HG02571 (cell line): ENCODE measurements around the gene RANBP1.

ENCODE experiments used
- ATAC-seq: cut with Tn5 transposase; IDR thresholded peaks from one replicate; pipeline ENCODE4 v1.9.1; 2021; ENCODE audit warnings: mild to moderate bottlenecking, moderate library complexity; ENCODE audit not compliant: unreplicated experiment

RANBP1 gene

DNA sequence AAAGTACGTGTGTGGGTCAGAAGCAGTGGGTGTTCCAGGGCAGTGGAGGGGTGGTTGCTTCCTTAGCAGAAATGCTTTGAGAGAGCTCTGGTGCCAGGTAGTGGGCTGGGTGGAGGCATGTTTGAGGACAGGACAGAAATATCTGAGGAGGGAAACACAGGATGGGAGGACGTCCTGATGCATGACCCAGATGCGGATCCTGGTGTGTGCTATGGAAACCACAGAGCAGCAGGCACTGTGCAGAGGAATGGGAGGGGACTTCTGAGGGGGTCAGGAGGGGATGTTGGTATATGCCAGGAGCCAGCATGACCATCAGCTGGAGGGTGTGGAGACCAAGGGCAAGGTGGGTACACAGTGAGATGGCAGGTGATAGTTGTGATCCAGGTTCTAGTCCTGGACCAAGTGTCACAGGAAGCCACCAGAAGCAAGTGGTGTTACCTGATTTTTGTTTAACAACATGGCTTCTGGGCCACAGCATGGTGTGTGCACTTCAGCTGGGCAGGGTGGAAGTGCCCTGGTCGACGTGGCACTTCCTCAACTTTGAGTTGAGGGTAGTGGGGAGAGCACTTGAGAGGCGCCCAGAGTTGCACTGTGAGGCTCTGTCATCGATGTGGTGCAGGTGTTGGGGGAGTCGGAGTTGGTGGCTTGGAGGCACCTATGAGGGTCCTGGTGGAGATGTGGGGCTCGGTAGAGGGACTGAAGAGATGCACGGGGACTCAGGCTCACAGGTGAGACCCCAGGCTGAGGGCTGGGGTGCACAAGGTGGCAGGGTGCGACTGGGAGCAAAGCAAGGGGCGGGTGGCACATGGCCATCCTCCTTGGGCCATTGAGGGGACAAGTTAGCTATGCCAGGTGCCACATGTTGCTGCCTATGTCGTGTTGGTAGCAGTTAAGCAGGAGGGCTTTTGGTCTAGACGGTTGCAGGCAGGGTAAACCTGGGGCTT, 28.3 kb upstream of the RANBP1 start:
- ATAC-seq = no peak

DNA sequence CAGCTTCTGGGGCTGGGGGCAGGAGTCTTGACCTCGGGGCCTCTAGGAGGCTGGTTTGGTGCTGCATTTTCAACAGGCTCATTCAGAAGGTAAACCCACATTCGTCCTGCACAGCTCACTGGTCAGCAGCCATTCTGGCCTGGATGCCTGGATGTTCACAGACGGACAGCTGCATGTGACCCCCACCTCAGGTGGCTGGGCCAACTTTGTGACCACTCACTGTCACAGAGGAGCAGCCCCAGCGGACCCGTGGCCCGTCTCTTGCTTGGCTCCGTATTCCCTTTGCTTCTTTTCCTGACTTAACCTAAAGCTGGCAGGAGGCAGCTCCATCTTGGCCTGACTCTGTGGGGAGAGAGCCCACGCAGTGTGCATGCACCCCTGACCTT, 27.6 kb upstream of the RANBP1 start:
- no peak for ATAC-seq

DNA sequence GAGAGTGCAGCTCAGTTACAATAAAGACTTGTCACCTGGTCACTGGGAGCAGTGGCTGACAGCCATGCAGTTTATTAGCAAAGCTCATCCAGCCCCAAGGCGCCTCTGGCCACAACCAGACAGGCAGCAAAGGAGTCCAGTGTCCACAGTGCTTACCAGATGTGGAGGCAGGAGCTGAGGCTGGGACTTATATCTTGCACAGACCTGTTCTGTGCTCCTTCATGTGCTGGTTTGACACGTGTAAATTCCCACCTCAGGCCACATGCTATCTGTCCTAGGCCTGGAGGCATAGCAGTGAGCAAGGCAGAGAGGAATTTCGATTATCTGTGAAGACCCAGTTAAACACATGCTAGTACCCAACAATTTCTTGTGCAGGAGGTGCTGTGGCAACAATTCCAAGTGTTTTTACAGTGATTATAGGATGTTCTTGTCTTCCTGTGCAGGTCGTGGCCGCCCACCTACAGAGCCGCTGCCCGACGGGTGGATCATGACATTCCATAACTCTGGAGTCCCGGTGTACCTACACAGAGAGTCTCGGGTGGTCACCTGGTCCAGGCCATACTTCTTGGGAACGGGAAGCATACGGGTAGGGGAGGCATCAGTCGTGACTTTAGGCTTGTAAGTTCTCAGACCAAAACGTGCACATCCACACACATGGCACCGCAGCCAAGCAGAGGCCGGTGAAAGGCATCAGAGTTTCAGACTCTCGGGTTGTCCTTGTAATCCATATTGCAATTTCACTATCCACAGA, 26.5 kb upstream of the RANBP1 start:
- no peak for ATAC-seq

DNA sequence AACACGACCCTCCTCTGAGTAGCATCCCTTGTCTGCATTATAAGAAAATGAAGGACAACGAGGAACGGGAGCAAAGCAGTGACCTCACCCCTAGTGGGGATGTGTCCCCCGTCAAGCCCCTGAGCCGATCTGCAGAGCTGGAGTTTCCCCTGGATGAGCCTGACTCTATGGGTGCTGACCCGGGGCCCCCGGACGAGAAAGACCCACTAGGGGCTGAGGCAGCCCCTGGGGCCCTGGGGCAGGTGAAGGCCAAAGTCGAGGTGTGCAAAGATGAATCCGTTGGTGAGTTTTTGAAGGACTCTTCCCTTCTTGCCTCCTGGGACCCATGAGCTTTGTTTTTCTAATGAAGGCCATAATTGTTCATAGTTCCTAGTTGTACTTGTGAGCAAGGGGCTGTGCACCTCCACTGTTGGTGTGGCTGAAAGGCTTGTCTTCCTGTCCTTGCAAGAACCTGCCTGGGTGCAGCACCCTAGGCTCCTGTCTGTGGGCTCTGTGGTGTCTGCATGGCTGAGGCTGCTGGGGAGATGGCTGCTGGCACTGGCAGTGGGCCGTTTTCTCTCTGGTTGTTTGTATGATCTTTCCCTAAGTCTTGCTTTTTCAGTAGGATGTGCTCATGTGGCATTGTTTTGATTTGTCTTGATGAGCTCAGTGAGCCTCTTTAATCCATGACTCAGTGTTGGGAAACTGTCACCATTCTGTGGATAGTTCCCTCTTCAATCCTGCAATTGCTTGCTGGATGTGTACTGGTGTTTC, 25.8 kb upstream of the RANBP1 start:
- ATAC-seq = no peak

DNA sequence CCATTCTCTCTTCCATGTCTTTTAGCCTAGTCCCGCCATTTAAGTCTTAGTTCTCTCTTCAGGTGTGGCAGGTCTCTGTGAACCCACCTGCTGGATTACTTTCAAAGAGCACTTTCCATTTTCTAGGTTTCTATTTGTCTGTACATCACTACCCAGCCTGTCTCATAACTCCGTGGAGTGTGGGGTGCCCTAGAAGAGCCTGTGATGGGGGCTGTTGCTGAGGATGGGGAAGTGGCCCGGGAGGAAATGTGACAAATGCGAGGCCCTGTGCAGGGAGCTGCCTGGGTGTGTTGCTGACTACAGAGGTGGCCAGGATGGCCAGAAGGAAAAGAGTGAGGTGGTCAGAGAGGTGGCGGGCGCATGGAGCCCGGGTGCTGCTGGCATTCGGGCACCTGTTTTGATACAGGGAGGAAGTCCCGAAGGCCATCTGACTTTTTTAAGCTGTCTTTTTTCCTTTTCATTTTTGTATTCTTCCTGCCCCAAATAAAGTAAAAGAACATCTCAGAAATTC, 25.1 kb upstream of the RANBP1 start:
- ATAC-seq = no peak

DNA sequence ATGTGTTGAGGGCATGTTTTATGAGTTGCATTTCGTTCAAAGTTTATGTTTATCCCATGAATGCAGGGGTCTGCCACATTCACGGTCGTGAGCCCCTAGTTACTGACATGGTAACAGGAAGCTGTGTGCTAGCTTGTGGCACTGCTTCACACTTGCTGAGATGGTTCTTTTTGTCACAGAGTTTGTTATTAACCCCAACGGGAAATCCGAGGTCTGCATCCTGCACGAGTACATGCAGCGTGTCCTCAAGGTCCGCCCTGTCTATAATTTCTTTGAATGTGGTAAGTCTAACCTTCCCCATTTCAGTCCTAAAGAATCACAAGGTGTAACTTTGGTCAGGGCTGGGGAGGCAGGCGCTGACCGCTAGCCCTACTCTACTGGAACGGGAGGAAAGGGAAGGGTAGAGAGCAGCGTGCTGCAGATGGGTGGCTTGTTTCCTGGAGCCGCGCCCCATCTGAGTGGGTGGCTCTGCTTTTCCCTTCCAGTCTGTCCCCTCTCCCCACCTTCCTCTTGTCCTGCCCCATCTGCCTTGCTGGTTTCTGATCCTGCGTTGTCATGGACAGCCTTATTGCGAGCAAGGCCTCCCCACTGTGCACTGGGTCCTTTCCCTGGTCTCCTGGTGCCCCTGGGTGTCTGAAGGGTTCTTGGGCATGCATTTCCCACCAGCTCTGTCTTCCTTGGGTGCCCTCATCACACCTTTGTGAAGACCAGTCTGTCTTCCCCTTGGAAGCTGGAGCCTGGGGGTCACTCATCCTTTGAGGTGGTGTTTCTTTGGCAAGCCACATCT, 24.0 kb upstream of the RANBP1 start:
- ATAC-seq = no peak

DNA sequence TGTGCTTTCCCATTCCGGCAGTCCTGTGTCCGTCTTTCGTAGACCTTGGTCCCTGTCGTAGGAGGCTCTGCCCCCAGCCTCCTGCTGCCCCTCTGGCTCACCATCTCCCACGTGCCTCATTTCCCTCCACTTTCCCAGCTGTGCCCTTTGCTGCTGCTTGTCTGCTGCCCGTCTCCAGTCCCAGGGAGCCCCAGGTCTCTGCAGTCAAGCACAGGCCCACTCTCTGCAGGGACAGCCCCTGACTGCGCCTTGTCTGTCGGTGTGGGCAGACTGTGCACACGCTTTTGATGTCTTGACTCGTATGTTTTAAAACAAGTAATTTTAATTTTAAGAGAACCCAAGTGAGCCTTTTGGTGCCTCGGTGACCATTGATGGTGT, 23.4 kb upstream of the RANBP1 start:
- no peak for ATAC-seq

DNA sequence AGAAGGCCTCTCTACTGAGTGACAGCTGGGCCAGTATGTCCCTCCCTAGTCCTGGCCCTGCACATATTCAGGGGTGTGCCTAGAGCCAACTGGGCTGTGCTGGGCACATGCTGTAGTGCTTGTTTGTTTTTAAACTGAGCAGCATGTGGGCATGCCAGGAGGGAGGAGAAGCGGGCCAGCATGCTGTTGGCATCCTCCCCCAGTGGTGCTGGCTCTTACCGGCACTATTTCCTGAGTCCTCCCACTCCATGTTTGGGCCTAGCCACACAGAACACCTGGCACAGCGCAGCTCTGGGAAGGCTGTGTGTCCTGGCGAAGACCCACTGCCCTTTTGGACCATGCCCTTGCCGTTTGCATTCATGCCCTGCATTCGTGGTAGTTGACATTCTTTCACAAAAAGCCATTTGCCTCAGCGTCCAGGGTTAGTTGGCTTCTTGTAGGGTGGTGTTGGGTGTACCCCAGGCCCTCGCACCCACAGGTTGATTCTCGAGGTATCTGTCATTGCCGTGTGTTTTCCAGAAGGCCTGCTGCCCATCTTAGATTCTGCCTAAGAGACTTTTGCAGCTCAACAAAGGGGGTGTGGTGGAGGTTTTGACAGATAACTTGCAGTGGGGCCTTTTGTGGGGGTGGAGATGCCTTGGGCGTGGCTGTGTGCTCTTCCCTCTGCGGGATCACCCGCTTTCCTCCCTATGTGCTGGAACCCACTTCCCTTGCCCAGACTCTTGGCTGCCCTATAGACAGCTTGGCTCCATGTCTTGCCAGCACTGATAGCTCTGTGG, 22.3 kb upstream of the RANBP1 start:
- no peak for ATAC-seq

DNA sequence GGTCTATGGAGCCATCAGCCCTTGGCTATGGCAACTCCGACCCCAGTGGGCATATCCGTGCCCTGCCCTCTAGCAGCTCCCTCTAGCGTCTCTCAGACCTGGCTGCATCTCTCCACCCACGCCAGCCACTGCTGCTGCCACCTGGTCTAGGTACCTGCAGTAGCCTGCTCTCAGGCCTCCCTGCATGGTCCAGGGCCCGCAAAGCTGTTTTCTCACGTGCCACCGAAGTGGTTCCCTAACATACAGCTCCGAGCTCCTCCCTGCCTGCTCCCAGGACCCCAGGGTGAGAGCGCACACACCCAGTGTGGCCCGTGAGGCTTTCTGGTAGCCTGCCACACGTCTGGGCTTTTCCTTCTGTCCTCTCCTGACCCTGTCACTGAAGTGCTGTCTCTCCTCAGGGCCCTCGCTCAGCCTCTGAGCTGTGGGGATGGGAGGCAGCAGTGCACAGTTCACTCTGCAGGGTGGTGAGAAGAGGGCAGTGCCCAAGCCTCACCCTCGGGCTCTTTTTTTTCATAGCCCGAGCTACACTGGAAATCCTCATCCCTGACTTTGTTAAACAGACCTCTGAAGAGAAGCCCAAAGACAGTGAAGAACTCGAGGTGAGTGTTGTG, 21.6 kb upstream of the RANBP1 start:
- no peak for ATAC-seq

DNA sequence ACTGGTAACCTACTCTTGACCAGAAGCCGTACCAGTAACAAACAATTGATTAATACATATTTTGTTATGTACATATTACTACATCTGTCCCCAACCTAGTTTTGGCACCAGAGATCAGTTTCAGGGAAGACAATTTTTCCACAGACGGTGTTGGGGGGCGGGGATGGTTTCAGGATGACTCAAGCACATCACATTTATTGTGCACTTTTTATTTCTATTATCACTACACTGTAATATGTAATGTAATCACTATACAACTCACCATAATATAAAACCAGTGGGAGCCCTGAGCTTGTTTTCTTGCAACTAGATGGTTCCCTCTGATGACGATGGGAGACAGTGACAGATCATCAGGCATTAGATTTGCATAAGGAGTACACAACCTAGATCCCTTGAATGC, 20.4 kb upstream of the RANBP1 start:
- no peak for ATAC-seq

DNA sequence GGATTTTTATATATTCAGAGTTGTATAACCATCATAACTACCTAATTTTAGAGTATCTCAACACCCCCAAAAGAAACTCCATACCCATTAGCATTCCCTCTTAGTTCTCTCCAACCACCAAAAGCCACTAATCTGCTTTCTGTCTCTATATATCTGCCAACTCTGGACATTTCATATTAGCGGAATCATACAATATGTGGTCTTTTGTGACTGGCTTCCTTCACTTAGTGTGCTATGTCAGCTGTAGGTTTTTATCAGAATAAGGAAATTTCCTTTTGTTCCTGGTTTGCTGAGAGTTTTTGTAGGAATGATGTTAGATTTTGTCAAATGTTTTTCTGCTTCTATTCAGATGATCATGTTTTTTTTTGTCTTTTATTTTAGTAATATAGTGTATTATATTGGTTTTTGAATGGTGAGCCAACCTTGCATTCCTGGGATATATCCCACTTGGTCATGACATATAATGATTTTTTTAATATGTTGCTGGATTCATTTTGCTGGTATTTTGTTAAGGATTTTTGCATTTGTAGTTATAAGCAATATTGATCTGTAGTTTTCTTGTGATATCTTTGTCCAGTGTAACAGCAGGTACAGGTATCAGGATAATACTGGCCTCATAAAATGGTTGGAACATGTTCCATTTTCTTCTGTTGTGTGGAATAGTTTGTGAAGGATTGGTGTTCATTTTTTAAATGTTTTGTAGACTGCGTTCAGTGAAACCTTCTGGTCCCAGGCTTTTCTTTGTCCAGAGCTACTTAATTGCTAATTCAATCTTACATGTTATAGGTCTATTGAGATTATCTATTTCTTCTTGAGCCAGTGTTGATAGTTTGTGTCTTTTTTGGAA, 19.1 kb upstream of the RANBP1 start:
- no peak for ATAC-seq

DNA sequence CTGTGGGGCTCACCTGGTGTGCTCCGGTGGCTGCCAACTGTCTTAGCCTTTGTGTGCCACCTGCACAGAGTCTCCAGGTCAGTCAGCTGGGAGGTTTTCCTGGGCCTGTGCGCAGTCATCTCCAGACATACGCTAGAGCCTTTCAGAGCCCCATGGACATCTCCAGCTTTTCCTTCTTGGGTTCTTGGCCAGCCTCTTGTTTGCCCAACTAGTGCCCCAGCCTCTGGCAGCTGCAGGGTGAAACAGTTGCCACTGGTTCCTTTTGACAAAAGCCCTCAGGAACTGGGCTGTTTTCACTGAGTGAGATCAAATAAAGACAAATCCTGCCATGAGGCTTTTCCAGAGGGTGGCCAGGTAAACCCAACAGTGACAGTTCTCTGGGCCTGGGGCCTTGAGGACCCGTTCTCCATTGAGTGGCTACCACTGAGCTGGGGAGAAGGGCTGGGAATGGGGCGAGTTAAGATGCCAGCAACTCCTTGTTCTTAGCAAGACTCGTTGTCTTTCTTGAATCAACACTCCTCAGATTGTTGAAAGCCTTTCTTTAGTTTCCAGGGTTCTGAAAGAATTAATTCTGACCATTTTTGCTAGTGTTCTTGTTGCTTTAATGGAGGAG, 16.7 kb upstream of the RANBP1 start:
- no peak for ATAC-seq

DNA sequence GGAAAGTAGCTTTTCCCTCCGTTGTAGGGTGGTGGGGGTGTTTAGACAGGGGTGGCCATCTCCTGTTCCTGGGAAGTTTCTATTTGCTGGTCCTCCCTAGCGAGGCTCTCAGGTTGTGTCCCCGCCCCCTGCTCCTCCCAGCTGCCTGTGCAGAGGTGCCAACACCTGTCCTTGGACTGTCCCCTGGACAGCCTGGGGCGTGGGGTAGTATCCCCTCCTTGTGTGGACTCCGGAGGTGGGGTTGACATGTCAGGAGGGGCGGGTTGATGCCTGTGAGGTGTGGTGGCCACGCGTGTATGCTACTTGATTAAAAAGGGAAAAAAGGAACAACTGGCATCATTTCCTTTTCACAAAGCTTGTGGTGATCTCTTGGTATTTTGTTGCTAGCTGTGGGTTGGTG, 14.3 kb upstream of the RANBP1 start:
- no peak for ATAC-seq

DNA sequence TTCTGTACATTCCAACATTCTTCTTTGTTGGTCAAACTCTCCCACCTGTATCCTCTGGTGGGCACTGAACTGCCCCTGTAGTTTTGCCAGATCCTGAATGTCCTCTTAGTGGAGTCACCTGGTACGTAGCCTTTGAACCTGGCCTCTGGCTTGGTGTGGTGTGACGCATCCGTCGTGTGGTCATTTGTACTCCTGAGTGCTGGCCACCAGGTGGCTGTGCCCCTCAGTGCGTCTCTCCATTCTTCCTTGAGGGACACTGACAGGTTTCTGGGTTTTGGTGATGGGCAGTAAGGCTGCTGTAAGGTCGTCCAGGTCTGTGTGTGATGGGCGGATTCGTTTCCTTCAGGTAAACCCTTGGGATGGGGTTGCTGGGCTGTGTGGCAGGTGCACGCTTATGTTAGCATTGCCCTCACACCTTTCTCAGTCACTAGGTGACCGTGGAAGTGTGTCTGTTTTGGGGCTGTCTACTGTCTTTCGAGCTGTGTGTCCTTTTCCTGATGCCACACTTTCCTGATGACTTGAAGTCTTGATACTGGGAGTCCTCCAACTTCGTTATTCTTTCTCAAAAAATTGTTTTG, 13.6 kb upstream of the RANBP1 start:
- ATAC-seq = no peak

DNA sequence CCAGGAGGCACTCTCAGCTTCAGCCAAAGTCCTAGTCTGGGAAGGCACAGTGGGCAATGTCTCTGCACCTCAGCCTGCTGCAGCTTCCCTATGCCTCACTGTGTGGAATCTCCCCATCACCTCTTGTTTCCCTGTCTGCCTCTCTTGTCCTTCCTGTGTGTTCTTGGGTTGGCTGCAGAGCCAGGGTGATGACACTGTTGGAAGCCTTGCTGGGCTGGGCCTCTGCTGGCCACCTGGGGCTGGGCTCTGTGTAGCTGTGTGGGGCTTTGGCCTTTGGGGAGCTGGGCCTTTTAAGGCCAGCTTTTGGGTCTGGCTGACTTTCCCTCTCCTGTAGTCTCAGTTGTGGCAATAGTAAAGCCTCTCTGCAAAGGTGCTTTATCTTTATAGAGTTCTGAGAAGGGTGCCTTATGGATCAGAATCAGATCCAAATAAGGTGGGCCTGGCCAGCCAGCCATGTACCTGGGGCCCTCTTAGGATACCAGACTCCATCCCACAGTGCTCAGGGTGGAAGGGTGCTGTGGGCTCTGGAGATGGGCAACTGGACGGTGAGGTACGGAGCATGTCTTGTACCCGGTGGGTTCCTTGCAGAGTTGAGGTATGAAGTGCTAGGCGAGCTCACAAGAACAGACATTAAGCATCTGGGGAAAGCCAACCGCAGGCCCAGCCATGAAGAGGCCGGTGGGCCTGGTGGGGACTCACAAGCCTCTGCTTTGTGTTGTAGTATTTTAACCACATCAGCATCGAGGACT, 10.3 kb upstream of the RANBP1 start:
- no peak for ATAC-seq

DNA sequence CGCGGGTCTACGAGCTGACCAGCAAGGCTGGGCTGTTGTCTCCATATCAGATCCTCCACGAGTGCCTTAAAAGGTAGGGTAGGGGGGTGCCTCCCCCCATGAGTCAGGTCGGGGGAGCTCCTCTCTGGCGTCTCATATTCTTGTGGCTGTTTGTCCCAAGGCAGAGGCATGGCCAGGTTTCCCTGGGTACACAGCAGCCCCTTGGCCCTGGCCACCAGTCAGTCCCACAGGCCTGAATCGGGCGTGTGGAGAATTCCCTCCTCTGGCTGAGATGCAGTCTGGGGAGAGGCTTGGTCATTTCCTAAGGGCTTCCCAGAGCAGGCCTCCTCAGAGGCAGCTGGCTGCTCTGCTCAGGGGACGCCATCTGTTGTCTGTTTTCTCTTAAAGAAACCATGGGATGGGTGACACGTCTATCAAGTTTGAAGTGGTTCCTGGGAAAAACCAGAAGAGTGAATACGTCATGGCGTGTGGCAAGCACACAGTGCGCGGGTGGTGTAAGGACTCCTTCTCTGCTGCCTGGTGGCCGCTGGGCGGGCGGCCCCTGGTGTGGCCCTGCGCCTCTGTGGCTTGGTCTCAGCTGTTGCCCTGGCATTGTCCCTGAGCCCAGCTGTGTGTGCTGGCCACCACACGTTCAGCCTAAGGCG, 9.6 kb upstream of the RANBP1 start:
- ATAC-seq = no peak
